A549 (cell line): ENCODE measurements around the gene PDHB.

Experiments used
- CBX2 ChIP-seq: fragments of 200-600 bp; sonication (generic); IDR thresholded peaks from 2 replicates; pipeline ENCODE4 v1.6.1; 2016; ENCODE audit warnings: low read depth, mild to moderate bottlenecking, borderline replicate concordance
- CEBPB ChIP-seq, 2 experiments: fragments of >200 bp in 1 of 2; sonication (Bioruptor Twin) in 1 of 2; formaldehyde crosslinking in 1 of 2; IDR thresholded peaks; 2 replicates each; pipeline ENCODE4 v1.6.1; 2012 to 2016
- HOXA7 ChIP-seq: fragments of 250-450 bp; sonication (Bioruptor Pico); IDR thresholded peaks from 2 replicates; pipeline ENCODE4 v1.5.0; 2020; ENCODE audit warnings: mild to moderate bottlenecking, moderate library complexity
- POLR2A ChIP-seq: IDR thresholded peaks from 2 replicates; pipeline ENCODE4 v1.6.1; 2012; ENCODE audit warnings: mild to moderate bottlenecking, low read length
- RFX5 ChIP-seq: fragments of 450-650 bp; IDR thresholded peaks from 2 replicates; pipeline ENCODE4 v1.7.1; 2014; ENCODE audit warnings: antibody characterized with exemption, mild to moderate bottlenecking, moderate library complexity
- SMC3 ChIP-seq: fragments of >200 bp; sonication (Bioruptor Twin); formaldehyde crosslinking; IDR thresholded peaks from 3 replicates; pipeline ENCODE4 v1.6.1; 2018; ENCODE audit warnings: inconsistent platforms
- ZNF302 ChIP-seq: fragments of 250-450 bp; sonication (Bioruptor Pico); IDR thresholded peaks from 2 replicates; pipeline ENCODE4 v1.9.0; 2021; ENCODE audit warnings: inconsistent platforms, mild to moderate bottlenecking, moderate library complexity
- TF ChIP-seq, protein P1 (sequence below): fragments of >200 bp; sonication (Bioruptor Twin); formaldehyde crosslinking; IDR thresholded peaks from 3 replicates; pipeline ENCODE4 v1.5.1; 2016
- TF ChIP-seq, protein P2 (sequence below): IDR thresholded peaks from 2 replicates; pipeline ENCODE4 v1.6.1; 2012
- TF ChIP-seq, protein P3 (sequence below): fragments of 200-600 bp; sonication (generic); IDR thresholded peaks from 2 replicates; pipeline ENCODE4 v1.6.1; 2016; ENCODE audit warnings: antibody characterized with exemption, mild to moderate bottlenecking, moderate library complexity
- TF ChIP-seq, protein P4 (sequence below): fragments of 250-450 bp; sonication (Bioruptor Pico); IDR thresholded peaks from 2 replicates; pipeline ENCODE4 v1.5.0; 2021; ENCODE audit warnings: mild to moderate bottlenecking, moderate library complexity, borderline replicate concordance
- TF ChIP-seq, protein P5 (sequence below): fragments of 150-350 bp; IDR thresholded peaks from 2 replicates; pipeline ENCODE4 v1.6.1; 2014; ENCODE audit warnings: low read depth, mild to moderate bottlenecking, low read length

DNA sequence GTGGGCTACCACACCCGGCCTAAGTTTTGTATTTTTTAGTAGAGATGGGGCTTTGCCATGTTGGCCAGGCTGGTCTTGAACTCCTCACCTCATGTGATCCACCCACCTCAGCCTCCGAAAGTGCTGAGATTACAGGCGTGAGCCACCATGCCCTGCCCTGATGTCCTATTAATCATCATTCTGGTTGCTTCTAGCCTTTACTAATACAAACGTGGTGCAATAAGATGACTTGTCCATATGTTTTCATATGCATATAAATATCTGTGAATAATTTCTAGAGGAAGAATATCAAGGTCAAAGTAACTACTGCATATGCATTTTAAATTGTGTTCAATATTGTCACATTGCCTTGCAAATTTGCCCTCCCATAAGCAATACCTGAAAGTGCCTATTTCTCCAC lies 25.5 kb upstream of the PDHB start:
- TF ChIP-seq ZNF302 (CRISPR knock-in tag) (no peak), HOXA7 (CRISPR knock-in tag) (no peak), SMC3 (no peak), POLR2A (no peak), RFX5 (no peak), CEBPB (IDR thresholded peaks at IDR 0.05) (no peak), CBX2 (no peak)
- TF ChIP-seq, protein P1, sequence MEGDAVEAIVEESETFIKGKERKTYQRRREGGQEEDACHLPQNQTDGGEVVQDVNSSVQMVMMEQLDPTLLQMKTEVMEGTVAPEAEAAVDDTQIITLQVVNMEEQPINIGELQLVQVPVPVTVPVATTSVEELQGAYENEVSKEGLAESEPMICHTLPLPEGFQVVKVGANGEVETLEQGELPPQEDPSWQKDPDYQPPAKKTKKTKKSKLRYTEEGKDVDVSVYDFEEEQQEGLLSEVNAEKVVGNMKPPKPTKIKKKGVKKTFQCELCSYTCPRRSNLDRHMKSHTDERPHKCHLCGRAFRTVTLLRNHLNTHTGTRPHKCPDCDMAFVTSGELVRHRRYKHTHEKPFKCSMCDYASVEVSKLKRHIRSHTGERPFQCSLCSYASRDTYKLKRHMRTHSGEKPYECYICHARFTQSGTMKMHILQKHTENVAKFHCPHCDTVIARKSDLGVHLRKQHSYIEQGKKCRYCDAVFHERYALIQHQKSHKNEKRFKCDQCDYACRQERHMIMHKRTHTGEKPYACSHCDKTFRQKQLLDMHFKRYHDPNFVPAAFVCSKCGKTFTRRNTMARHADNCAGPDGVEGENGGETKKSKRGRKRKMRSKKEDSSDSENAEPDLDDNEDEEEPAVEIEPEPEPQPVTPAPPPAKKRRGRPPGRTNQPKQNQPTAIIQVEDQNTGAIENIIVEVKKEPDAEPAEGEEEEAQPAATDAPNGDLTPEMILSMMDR, result no peak
- TF ChIP-seq, protein P2, sequence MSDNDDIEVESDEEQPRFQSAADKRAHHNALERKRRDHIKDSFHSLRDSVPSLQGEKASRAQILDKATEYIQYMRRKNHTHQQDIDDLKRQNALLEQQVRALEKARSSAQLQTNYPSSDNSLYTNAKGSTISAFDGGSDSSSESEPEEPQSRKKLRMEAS, result no peak
- TF ChIP-seq, protein P3, sequence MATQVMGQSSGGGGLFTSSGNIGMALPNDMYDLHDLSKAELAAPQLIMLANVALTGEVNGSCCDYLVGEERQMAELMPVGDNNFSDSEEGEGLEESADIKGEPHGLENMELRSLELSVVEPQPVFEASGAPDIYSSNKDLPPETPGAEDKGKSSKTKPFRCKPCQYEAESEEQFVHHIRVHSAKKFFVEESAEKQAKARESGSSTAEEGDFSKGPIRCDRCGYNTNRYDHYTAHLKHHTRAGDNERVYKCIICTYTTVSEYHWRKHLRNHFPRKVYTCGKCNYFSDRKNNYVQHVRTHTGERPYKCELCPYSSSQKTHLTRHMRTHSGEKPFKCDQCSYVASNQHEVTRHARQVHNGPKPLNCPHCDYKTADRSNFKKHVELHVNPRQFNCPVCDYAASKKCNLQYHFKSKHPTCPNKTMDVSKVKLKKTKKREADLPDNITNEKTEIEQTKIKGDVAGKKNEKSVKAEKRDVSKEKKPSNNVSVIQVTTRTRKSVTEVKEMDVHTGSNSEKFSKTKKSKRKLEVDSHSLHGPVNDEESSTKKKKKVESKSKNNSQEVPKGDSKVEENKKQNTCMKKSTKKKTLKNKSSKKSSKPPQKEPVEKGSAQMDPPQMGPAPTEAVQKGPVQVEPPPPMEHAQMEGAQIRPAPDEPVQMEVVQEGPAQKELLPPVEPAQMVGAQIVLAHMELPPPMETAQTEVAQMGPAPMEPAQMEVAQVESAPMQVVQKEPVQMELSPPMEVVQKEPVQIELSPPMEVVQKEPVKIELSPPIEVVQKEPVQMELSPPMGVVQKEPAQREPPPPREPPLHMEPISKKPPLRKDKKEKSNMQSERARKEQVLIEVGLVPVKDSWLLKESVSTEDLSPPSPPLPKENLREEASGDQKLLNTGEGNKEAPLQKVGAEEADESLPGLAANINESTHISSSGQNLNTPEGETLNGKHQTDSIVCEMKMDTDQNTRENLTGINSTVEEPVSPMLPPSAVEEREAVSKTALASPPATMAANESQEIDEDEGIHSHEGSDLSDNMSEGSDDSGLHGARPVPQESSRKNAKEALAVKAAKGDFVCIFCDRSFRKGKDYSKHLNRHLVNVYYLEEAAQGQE, result no peak
- TF ChIP-seq, protein P4, sequence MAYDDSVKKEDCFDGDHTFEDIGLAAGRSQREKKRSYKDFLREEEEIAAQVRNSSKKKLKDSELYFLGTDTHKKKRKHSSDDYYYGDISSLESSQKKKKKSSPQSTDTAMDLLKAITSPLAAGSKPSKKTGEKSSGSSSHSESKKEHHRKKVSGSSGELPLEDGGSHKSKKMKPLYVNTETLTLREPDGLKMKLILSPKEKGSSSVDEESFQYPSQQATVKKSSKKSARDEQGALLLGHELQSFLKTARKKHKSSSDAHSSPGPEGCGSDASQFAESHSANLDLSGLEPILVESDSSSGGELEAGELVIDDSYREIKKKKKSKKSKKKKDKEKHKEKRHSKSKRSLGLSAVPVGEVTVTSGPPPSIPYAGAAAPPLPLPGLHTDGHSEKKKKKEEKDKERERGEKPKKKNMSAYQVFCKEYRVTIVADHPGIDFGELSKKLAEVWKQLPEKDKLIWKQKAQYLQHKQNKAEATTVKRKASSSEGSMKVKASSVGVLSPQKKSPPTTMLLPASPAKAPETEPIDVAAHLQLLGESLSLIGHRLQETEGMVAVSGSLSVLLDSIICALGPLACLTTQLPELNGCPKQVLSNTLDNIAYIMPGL (CRISPR knock-in tag), result no peak
- TF ChIP-seq, protein P5, sequence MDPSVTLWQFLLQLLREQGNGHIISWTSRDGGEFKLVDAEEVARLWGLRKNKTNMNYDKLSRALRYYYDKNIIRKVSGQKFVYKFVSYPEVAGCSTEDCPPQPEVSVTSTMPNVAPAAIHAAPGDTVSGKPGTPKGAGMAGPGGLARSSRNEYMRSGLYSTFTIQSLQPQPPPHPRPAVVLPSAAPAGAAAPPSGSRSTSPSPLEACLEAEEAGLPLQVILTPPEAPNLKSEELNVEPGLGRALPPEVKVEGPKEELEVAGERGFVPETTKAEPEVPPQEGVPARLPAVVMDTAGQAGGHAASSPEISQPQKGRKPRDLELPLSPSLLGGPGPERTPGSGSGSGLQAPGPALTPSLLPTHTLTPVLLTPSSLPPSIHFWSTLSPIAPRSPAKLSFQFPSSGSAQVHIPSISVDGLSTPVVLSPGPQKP, result no peak
